ENCODE measurements around the gene NRP1. TPM values are rescaled to one million over a fixed set of nuclear protein-coding genes. Genes with fewer than 3 reads are reported as not detected.

Gene NRP1
- total and polyA plus RNA-seq, 2 donors (not counting 3 experiments of a cell fraction or from before 2014, with no cell fraction given) = 122 to 306 TPM

DNA sequence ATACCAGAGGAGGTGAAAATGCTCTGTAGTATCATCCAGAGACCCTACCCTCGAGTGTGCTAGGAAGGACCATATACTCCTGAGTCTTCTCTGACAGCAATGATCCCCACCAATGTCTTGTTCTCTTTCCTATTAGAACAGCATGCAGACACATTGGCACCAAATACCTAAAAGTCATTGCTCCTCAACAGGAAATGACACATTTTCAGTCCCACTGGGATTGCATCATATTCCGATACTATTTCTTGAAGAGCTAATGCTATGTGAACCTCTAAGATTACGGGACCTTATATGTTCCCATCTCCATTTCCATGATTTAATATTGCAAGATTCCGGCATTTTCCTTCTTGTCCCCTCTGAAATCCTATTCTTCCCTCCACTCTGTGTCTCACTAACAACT, 177.4 kb downstream of the NRP1 start:
- no peak overlapping the region for H3K9ac ChIP-seq (replicated peaks; ENCODE audit: extremely low read depth, insufficient read depth, low read length)
- H3K27me3 ChIP-seq (ENCODE audit: control insufficient read depth in 2 of 2, insufficient read depth in 2 of 2, low read length in 2 of 2) = peaks cover 0 to 3% of the 10 kb centered on the region in 2 experiments
- BruUV-seq (replicated peaks) = no TSS peak
- peaks cover 10% of the 10 kb centered on the region for H3K4me1 ChIP-seq (ENCODE audit: control insufficient read depth, extremely low read depth, insufficient read depth, low read length)
- peak overlapping the region; percentile 61 for H3K27ac ChIP-seq (ENCODE audit: insufficient read depth, low read depth, low read length)
- POLR2A ChIA-PET = no interaction called here
- no peak overlapping the region for H3K4me3 ChIP-seq (replicated peaks in 1 of 3; ENCODE audit: insufficient read depth in 1 of 3, low read depth in 1 of 3, low read length in 3 of 3)
- peak overlapping the region; percentile 88 for H2AFZ ChIP-seq (ENCODE audit: low read depth, low read length)
- CTCF ChIA-PET = interaction anchor here (0.7 to 1.6 kb wide), 3 partner anchors 10 to 148 kb away, joined by 4 to 6 read pairs (median 4); no protein-coding TSS in a partner anchor
- FAIRE-seq = peak; percentile 72
- H3K79me2 ChIP-seq (ENCODE audit: control insufficient read depth, insufficient read depth, low read length) = no peaks in the 10 kb centered on the region
- peak; percentile 46 for DNase-seq (ENCODE audit: low read depth, low spot score)
- peak overlapping the region; percentile 59 for H3K4me2 ChIP-seq (ENCODE audit: insufficient read depth, low read length)
- no peaks in the 10 kb centered on the region for H3K9me1 ChIP-seq (replicated peaks; ENCODE audit: control insufficient read depth, extremely low read depth, insufficient read depth, low read length)
- dilution Hi-C loops (cut with MboI; ENCODE audit: extremely low pct_ligation_motif_present, low sequenced_read_pairs) = no loop called here
- TF ChIP-seq JUN (IDR thresholded peaks at IDR 0.05; ENCODE audit: borderline replicate concordance, insufficient read depth, insufficient read length, low read depth) (peak; percentile 52), FOS (IDR thresholded peaks at IDR 0.05; ENCODE audit: borderline replicate concordance, insufficient read depth, low read length) (peak; percentile 24), GATA2 (IDR thresholded peaks at IDR 0.05; ENCODE audit: insufficient read depth, insufficient read length, low read depth, low read length) (no peak)
- no peaks in the 10 kb centered on the region for H3K36me3 ChIP-seq (ENCODE audit: control insufficient read depth in 2 of 2, extremely low read depth in 1 of 2, insufficient read depth in 2 of 2, low read length in 2 of 2)
- no peaks in the 10 kb centered on the region for H3K9me3 ChIP-seq (replicated peaks; ENCODE audit: control insufficient read depth, insufficient read depth, low read length)
- no peaks in the 10 kb centered on the region for H4K20me1 ChIP-seq (replicated peaks; ENCODE audit: control insufficient read depth, extremely low read depth, insufficient read depth, low read length)
- intact Hi-C loops (cut with micrococcal nuclease) = loop anchor here (5.0 kb wide), 1 partner anchor 40 kb away; no protein-coding TSS in a partner anchor

DNA sequence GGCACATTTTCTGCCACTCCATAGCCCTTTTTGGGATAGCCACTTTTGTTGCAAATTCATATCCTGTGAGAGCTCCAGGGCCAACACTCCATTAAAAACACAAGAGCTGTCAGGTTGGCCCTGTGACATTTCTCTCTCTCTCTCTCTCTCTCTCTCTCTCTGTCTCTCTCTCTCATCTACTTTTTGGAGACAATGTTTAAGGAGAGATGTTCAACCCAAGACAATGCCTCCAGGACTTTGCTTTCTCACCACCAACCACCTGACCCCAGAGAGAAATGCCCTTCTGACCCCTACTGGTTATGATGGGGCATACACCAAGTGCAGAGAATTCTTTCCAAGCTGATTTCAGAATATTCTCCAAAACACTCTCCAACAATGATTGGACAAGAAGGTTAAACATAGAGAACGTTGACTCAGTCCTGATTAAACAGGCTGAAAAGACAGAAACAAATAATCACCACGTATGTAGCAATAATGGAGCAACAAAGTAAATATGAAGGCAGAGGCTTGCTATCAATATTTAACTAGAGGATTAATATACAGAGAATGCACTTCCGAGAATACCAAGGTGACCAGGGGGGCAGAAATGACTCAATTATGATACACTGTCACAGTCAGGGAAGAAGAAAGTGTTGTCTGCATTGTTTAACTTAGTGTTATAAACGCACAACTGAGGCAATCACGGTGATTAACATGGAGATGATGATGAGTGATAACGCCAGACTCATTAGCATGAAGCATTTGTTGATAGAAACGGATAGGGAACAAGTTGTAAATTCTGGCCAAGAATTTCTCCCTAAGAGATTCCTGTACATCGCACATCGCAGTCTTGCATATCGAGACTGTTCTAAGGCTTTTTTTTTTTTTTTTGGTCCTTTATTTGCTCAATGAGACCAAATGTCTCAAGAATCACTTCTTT, 178.5 kb downstream of the NRP1 start:
- no peak for TF ChIP-seq POLR2A (IDR thresholded peaks at IDR 0.05; ENCODE audit: low read depth, low read length)
- no peak for TF ChIP-seq FOS (IDR thresholded peaks at IDR 0.05; ENCODE audit: borderline replicate concordance, insufficient read depth, low read length)
- TF ChIP-seq GATA2 (IDR thresholded peaks at IDR 0.05; ENCODE audit: insufficient read depth, insufficient read length, low read depth, low read length) = no peak
- TF ChIP-seq, protein P1, sequence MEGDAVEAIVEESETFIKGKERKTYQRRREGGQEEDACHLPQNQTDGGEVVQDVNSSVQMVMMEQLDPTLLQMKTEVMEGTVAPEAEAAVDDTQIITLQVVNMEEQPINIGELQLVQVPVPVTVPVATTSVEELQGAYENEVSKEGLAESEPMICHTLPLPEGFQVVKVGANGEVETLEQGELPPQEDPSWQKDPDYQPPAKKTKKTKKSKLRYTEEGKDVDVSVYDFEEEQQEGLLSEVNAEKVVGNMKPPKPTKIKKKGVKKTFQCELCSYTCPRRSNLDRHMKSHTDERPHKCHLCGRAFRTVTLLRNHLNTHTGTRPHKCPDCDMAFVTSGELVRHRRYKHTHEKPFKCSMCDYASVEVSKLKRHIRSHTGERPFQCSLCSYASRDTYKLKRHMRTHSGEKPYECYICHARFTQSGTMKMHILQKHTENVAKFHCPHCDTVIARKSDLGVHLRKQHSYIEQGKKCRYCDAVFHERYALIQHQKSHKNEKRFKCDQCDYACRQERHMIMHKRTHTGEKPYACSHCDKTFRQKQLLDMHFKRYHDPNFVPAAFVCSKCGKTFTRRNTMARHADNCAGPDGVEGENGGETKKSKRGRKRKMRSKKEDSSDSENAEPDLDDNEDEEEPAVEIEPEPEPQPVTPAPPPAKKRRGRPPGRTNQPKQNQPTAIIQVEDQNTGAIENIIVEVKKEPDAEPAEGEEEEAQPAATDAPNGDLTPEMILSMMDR (IDR thresholded peaks at IDR 0.05; ENCODE audit: extremely low read depth in 1 of 2, insufficient read depth in 1 of 2, low read depth in 1 of 2, low read length in 2 of 2) = peak; percentile 39 to 50
- TF ChIP-seq, protein P2, sequence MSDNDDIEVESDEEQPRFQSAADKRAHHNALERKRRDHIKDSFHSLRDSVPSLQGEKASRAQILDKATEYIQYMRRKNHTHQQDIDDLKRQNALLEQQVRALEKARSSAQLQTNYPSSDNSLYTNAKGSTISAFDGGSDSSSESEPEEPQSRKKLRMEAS (IDR thresholded peaks at IDR 0.05; ENCODE audit: insufficient read depth, insufficient read length) = no peak
- Histone ChIP-seq H3K27ac (ENCODE audit: insufficient read depth, low read depth, low read length) (no peak overlapping the region), H3K27me3 (ENCODE audit: control insufficient read depth in 2 of 2, insufficient read depth in 2 of 2, low read length in 2 of 2) (peaks cover 0 to 4% of the 10 kb centered on the region in 2 experiments), H3K4me3 (replicated peaks in 1 of 3; ENCODE audit: insufficient read depth in 1 of 3, low read depth in 1 of 3, low read length in 3 of 3) (no peak overlapping the region), H3K36me3 (ENCODE audit: control insufficient read depth in 2 of 2, extremely low read depth in 1 of 2, insufficient read depth in 2 of 2, low read length in 2 of 2) (no peaks in the 10 kb centered on the region), H3K9ac (replicated peaks; ENCODE audit: extremely low read depth, insufficient read depth, low read length) (no peak overlapping the region), H3K9me3 (replicated peaks; ENCODE audit: control insufficient read depth, insufficient read depth, low read length) (no peaks in the 10 kb centered on the region), H3K4me1 (ENCODE audit: control insufficient read depth, extremely low read depth, insufficient read depth, low read length) (peaks cover 10% of the 10 kb centered on the region), H3K79me2 (ENCODE audit: control insufficient read depth, insufficient read depth, low read length) (no peaks in the 10 kb centered on the region), H3K9me1 (replicated peaks; ENCODE audit: control insufficient read depth, extremely low read depth, insufficient read depth, low read length) (no peaks in the 10 kb centered on the region), H2AFZ (ENCODE audit: low read depth, low read length) (no peak overlapping the region), H4K20me1 (replicated peaks; ENCODE audit: control insufficient read depth, extremely low read depth, insufficient read depth, low read length) (no peaks in the 10 kb centered on the region), H3K4me2 (ENCODE audit: insufficient read depth, low read length) (no peak overlapping the region)
- FAIRE-seq = no peak
- BruUV-seq (replicated peaks) = no TSS peak
- dilution Hi-C loops (cut with MboI; ENCODE audit: extremely low pct_ligation_motif_present, low sequenced_read_pairs) (no loop called here), intact Hi-C loops (cut with micrococcal nuclease) (loop anchor here (1.0 to 5.0 kb wide), 2 partner anchors 39 to 146 kb away; no protein-coding TSS in a partner anchor)
- no peak for DNase-seq (ENCODE audit: low read depth, low spot score)
- ChIA-PET POLR2A (no interaction called here), CTCF (interaction anchor here (0.9 to 2.6 kb wide), 17 partner anchors 9 to 147 kb away, joined by 3 to 23 read pairs (median 4); no protein-coding TSS in a partner anchor)

All from endothelial cell of umbilical vein (primary cell).